Tibial nerve (tissue), 4 donors: ENCODE results near the gene SHROOM3. TPM values are rescaled to one million over a fixed set of nuclear protein-coding genes. Genes with fewer than 3 reads are reported as not detected.
"Not testable (repeated sequence)": the region's sequence is repeated elsewhere in the genome, so short reads cannot be mapped to it uniquely, and the experiment has no call there.

Experiments
- DNase-seq, 2 donors: peaks; one replicate each; pipeline ENCODE4 v3.0.0-alpha.2; 2019; ENCODE audit warnings: low spot score in 2 of 2
- H3K27ac ChIP-seq, 4 donors: fragments of 200-600 bp; sonication (generic) in 3 of 4; one replicate each; pipeline ENCODE4 v1.5.1; 2017 to 2019; ENCODE audit warnings: mild to moderate bottlenecking in 1 of 4
- H3K27me3 ChIP-seq, 2 donors: fragments of 200-600 bp; sonication (generic) in 1 of 2; one replicate each; pipeline versions ENCODE4 v1.5.1 to v1.6.0; 2017 to 2019
- H3K36me3 ChIP-seq, 3 donors: fragments of 200-600 bp; sonication (generic); one replicate each; pipeline ENCODE4 v1.5.1; 2018 to 2019
- H3K4me1 ChIP-seq, 4 donors: fragments of 200-600 bp; sonication (generic) in 3 of 4; one replicate each; pipeline ENCODE4 v1.5.1; 2017 to 2019
- H3K4me3 ChIP-seq, 4 donors: fragments of 200-600 bp; sonication (generic) in 3 of 4; one replicate each; pipeline ENCODE4 v1.5.1; 2017 to 2019; ENCODE audit warnings: mild to moderate bottlenecking in 1 of 4, moderate library complexity in 1 of 4
- H3K9me3 ChIP-seq, 4 donors: fragments of 200-600 bp; sonication (generic) in 3 of 4; one replicate each; pipeline ENCODE4 v1.5.1; 2017 to 2019
- CTCF ChIP-seq, 5 experiments: fragments of 200-600 bp in 3 of 5; fragments of 450-650 bp in 2 of 5; sonication (generic) in 3 of 5; IDR thresholded peaks; one replicate each; pipeline ENCODE4 v1.5.1; 2016 to 2019; ENCODE audit warnings: antibody characterized with exemption in 5 of 5, mild to moderate bottlenecking in 3 of 5, moderate library complexity in 2 of 5
- EP300 ChIP-seq, 2 donors: sonication (generic); formaldehyde crosslinking; IDR thresholded peaks; one replicate each; pipeline ENCODE4 v1.6.1; 2017; ENCODE audit warnings: antibody characterized with exemption in 2 of 2, mild to moderate bottlenecking in 1 of 2
- POLR2A ChIP-seq, 2 donors: fragments of 450-650 bp; IDR thresholded peaks; one replicate each; pipeline ENCODE4 v1.6.1; 2017; ENCODE audit warnings: antibody characterized with exemption in 2 of 2, mild to moderate bottlenecking in 2 of 2, moderate library complexity in 2 of 2
- WGBS, 2 donors: methylation state at CpG; one replicate each; pipeline ENCODE4 v1.1.5; 2018; 5-methylcytosine and 5-hydroxymethylcytosine counted together
- total RNA-seq, 4 donors: library from RNA; depleted of rRNA; stranded (reverse); fragments of >200 nt; gene quantifications; one replicate each; pipeline ENCODE4 v1.1.0, GENCODE V29; 2016

The SHROOM3 gene
- total RNA-seq, 4 donors from 2014 or later, result 28.0 to 49.8 (median 37.9) TPM

- no peak for DNase-seq
- WGBS, 2 donors, result 95 to 96% methylated on average over 2 of the region's 2 CpGs
- TF ChIP-seq EP300 (IDR thresholded peaks at IDR 0.05), result no peak
- H3K4me1 ChIP-seq, result peaks cover 0 to 39% (median 10%) of the 10 kb centered on the region in 4 donors
- H3K9me3 ChIP-seq, result no peaks in the 10 kb centered on the region
- H3K36me3 ChIP-seq, result no peaks in the 10 kb centered on the region
- H3K4me3 ChIP-seq, result no peak overlapping the region
- H3K27ac ChIP-seq, result no peak overlapping the region
- H3K27me3 ChIP-seq, result no peaks in the 10 kb centered on the region
Measured at GRCh38 chr4:76445911-76446310, 10.9 kb downstream of the SHROOM3 start.

- H3K9me3 ChIP-seq, result no peaks in the 10 kb centered on the region
- H3K36me3 ChIP-seq, result no peaks in the 10 kb centered on the region
- H3K27me3 ChIP-seq, result no peaks in the 10 kb centered on the region
- TF ChIP-seq POLR2A (IDR thresholded peaks at IDR 0.05) (no peak), CTCF (IDR thresholded peaks at IDR 0.05) (no peak), EP300 (IDR thresholded peaks at IDR 0.05) (no peak)
- DNase-seq, result no peak
- 8 to 12% methylated on average over 1 of the region's 1 CpG for WGBS, 2 donors
- peaks cover 0 to 39% (median 10%) of the 10 kb centered on the region in 4 donors for H3K4me1 ChIP-seq
- peak overlapping the region in 1 of 4 donors; percentile 36 for H3K27ac ChIP-seq
- H3K4me3 ChIP-seq, result no peak overlapping the region
Measured at GRCh38 chr4:76447393-76447851, 12.4 kb downstream of the SHROOM3 start.

- no peak for TF ChIP-seq CTCF (IDR thresholded peaks at IDR 0.05)
- no peak for TF ChIP-seq POLR2A (IDR thresholded peaks at IDR 0.05)
- no peak for TF ChIP-seq EP300 (IDR thresholded peaks at IDR 0.05)
- no peaks in the 10 kb centered on the region for H3K9me3 ChIP-seq
- H3K4me3 ChIP-seq, result no peak overlapping the region
- H3K27ac ChIP-seq, result no peak overlapping the region
- 79 to 82% methylated on average over 3 of the region's 3 CpGs for WGBS, 2 donors
- H3K4me1 ChIP-seq, result peaks cover 0 to 39% (median 10%) of the 10 kb centered on the region in 4 donors
- no peaks in the 10 kb centered on the region for H3K36me3 ChIP-seq
- no peak for DNase-seq
- no peaks in the 10 kb centered on the region for H3K27me3 ChIP-seq
Measured at GRCh38 chr4:76448211-76448610, 13.2 kb downstream of the SHROOM3 start.

- no peaks in the 10 kb centered on the region for H3K27me3 ChIP-seq
- TF ChIP-seq POLR2A (IDR thresholded peaks at IDR 0.05) (no peak), CTCF (IDR thresholded peaks at IDR 0.05) (no peak), EP300 (IDR thresholded peaks at IDR 0.05) (no peak)
- H3K27ac ChIP-seq, result peak overlapping the region in 1 of 4 donors; percentile 61
- H3K4me1 ChIP-seq, result peaks cover 0 to 39% (median 10%) of the 10 kb centered on the region in 4 donors
- H3K9me3 ChIP-seq, result no peaks in the 10 kb centered on the region
- no peak for DNase-seq
- no peak overlapping the region for H3K4me3 ChIP-seq
- H3K36me3 ChIP-seq, result no peaks in the 10 kb centered on the region
- 14 to 18% methylated on average over 3 of the region's 3 CpGs for WGBS, 2 donors
Measured at GRCh38 chr4:76449362-76449767, 14.3 kb downstream of the SHROOM3 start.

GRCh38 chr4:76449833-76450232, 14.8 kb downstream of the SHROOM3 start:
- no peaks in the 10 kb centered on the region for H3K36me3 ChIP-seq
- H3K27ac ChIP-seq, result peak overlapping the region in 1 of 4 donors; percentile 61
- WGBS, 2 donors, result 21 to 28% methylated on average over 2 of the region's 2 CpGs
- TF ChIP-seq CTCF (IDR thresholded peaks at IDR 0.05), result no peak
- TF ChIP-seq POLR2A (IDR thresholded peaks at IDR 0.05), result no peak
- TF ChIP-seq EP300 (IDR thresholded peaks at IDR 0.05), result no peak
- DNase-seq, result no peak
- no peaks in the 10 kb centered on the region for H3K27me3 ChIP-seq
- no peak overlapping the region for H3K4me3 ChIP-seq
- no peaks in the 10 kb centered on the region for H3K9me3 ChIP-seq
- H3K4me1 ChIP-seq, result peaks cover 0 to 39% (median 10%) of the 10 kb centered on the region in 4 donors

- Histone ChIP-seq H3K9me3 (no peaks in the 10 kb centered on the region), H3K4me1 (peaks cover 0 to 22% (median 3%) of the 10 kb centered on the region in 4 donors), H3K36me3 (no peaks in the 10 kb centered on the region), H3K4me3 (no peak overlapping the region), H3K27me3 (no peaks in the 10 kb centered on the region), H3K27ac (no peak overlapping the region)
- DNase-seq, result no peak
- no peak for TF ChIP-seq POLR2A (IDR thresholded peaks at IDR 0.05)
- TF ChIP-seq CTCF (IDR thresholded peaks at IDR 0.05), result no peak
- no peak for TF ChIP-seq EP300 (IDR thresholded peaks at IDR 0.05)
- WGBS, 2 donors, result 90 to 95% methylated on average over 2 of the region's 2 CpGs
Measured at GRCh38 chr4:76453232-76453631, 18.2 kb downstream of the SHROOM3 start.

- H3K4me1 ChIP-seq, result peaks cover 0 to 18% (median 2%) of the 10 kb centered on the region in 4 donors
- H3K36me3 ChIP-seq, H3K27ac ChIP-seq, H3K9me3 ChIP-seq, H3K4me3 ChIP-seq, DNase-seq, H3K27me3 ChIP-seq: not testable (repeated sequence)
- WGBS, 2 donors, result 97 to 99% methylated on average over 6 of the region's 6 CpGs
Measured at GRCh38 chr4:76454073-76454472, 19.0 kb downstream of the SHROOM3 start.
